ENCODE results near the gene CHRM2.

Gene CHRM2

GRCh38 chr7:136964347-136964746 lies 95.9 kb downstream of the CHRM2 start:
- H3K4me3 ChIP-seq (ENCODE audit: low read depth, low read length): no peak overlapping the region
- in situ Hi-C loops (cut with HindIII; ENCODE audit: low sequenced_read_pairs): no loop called here
- TF ChIP-seq CTCF (IDR thresholded peaks at IDR 0.05; ENCODE audit: low read depth, low read length): no peak
- DNase-seq (ENCODE audit: low read depth, low spot score): no peak

DNA sequence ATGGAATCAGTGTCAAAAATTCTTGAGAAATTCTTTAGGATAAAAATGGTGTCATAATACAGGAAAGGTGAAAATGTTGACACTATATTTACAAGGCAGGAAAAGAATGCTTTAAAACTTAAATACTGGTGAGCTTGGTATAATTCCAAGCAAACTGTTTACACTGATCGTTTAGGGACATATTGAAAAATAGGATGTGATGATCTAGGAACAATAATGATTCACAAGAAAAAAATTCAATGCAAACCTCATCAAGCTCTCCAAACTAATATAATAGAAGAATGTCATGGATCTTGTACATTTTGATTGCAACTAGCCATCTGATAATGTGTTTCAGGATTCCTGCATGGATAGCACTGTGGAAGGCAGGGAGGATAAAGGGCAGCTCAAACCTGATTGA lies 98.4 kb downstream of the CHRM2 start:
- no peak for TF ChIP-seq CTCF (IDR thresholded peaks at IDR 0.05; ENCODE audit: low read depth, low read length)
- no peak for DNase-seq (ENCODE audit: low read depth, low spot score)
- H3K4me3 ChIP-seq (ENCODE audit: low read depth, low read length): no peak overlapping the region
- in situ Hi-C loops (cut with HindIII; ENCODE audit: low sequenced_read_pairs): no loop called here

GRCh38 chr7:136969761-136970160 lies 101.3 kb downstream of the CHRM2 start:
- no peak for TF ChIP-seq CTCF (IDR thresholded peaks at IDR 0.05; ENCODE audit: low read depth, low read length)
- in situ Hi-C loops (cut with HindIII; ENCODE audit: low sequenced_read_pairs): no loop called here
- no peak overlapping the region for H3K4me3 ChIP-seq (ENCODE audit: low read depth, low read length)
- DNase-seq (ENCODE audit: low read depth, low spot score): no peak

GRCh38 chr7:136971776-136972175 lies 103.3 kb downstream of the CHRM2 start:
- no peak for TF ChIP-seq CTCF (IDR thresholded peaks at IDR 0.05; ENCODE audit: low read depth, low read length)
- in situ Hi-C loops (cut with HindIII; ENCODE audit: low sequenced_read_pairs): no loop called here
- DNase-seq (ENCODE audit: low read depth, low spot score): no peak
- H3K4me3 ChIP-seq (ENCODE audit: low read depth, low read length): no peak overlapping the region

DNA sequence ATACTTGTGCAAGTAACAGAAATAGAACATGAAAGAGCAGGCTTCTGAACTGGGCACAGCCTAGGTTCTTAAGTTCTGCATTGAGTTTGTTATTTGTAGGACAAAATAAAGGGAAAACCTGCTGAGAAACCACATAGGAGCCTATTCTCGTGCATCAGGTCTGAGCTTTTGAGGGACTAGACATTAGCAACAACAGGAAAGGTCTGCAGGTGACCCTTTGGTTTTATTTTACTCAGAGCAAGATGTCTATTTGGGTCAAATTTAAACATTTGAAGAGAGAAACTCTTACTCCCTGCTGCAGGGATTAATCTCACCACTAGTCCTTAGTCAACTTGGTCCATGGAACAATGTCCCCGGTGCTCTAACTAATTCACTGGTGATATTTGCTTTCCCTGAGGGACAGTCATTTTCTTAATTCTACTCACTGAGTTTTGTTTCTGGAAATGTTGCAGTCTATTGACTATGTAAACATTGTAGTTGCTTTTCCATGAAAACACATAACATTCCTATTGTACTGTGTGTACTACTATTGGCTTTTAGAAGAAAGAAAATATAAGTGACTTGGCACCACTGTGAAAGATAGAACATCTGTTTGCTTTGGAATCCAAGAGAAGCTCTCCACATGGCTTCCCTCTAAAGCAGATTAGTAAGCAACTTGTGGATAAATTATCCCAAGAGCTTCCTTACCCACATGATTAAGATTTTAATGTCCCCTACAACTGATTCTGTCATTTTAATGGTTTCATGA lies 108.2 kb downstream of the CHRM2 start:
- DNase-seq (ENCODE audit: low read depth, low spot score): no peak

GRCh38 chr7:136993377-136993776 lies 124.9 kb downstream of the CHRM2 start:
- no peak for TF ChIP-seq CTCF (IDR thresholded peaks at IDR 0.05; ENCODE audit: low read depth, low read length)
- H3K4me3 ChIP-seq (ENCODE audit: low read depth, low read length): no peak overlapping the region
- in situ Hi-C loops (cut with HindIII; ENCODE audit: low sequenced_read_pairs): no loop called here
- no peak for DNase-seq (ENCODE audit: low read depth, low spot score)

More for the DNA sequence above, 108.2 kb downstream of the CHRM2 start:
- no peak for TF ChIP-seq CTCF (IDR thresholded peaks at IDR 0.05; ENCODE audit: low read depth, low read length)
- in situ Hi-C loops (cut with HindIII; ENCODE audit: low sequenced_read_pairs): no loop called here
- H3K4me3 ChIP-seq (ENCODE audit: low read depth, low read length): no peak overlapping the region
